Smooth muscle cell (in vitro differentiated cells): Measurements from ENCODE around the gene BATF3. TPM values are rescaled to one million over a fixed set of nuclear protein-coding genes. Genes with fewer than 3 reads are reported as not detected.

ENCODE experiments used
- DNase-seq: peaks from one replicate; lab custom pipeline; 2025; ENCODE audit not compliant: unreplicated experiment; lab: John Stamatoyannopoulos, UW
- H2AFZ ChIP-seq: fragments of 200-600 bp; sonication (generic); 2 replicates; pipeline ENCODE4 v1.6.0; 2016; ENCODE audit warnings: antibody characterized with exemption, low read depth, mild to moderate bottlenecking
- H3F3A ChIP-seq: fragments of 200-600 bp; sonication (generic); 2 replicates; pipeline ENCODE4 v1.6.0; 2017; ENCODE audit warnings: antibody characterized with exemption, low read depth
- H3K27ac ChIP-seq: fragments of 200-600 bp; sonication (generic); 2 replicates; pipeline ENCODE4 v1.5.1; 2016; ENCODE audit warnings: low read depth, mild to moderate bottlenecking
- H3K27me3 ChIP-seq: fragments of 200-600 bp; sonication (generic); 2 replicates; pipeline ENCODE4 v1.6.1; 2016; ENCODE audit warnings: low read depth, mild to moderate bottlenecking
- H3K36me3 ChIP-seq: fragments of 200-600 bp; sonication (generic); 2 replicates; pipeline ENCODE4 v1.5.1; 2016; ENCODE audit warnings: low read depth
- H3K4me1 ChIP-seq: fragments of 200-600 bp; sonication (generic); 2 replicates; pipeline ENCODE4 v1.5.1; 2016; ENCODE audit warnings: low read depth
- H3K4me2 ChIP-seq: fragments of 200-600 bp; sonication (generic); 2 replicates; pipeline ENCODE4 v1.6.0; 2016; ENCODE audit warnings: mild to moderate bottlenecking
- H3K4me3 ChIP-seq: fragments of 200-600 bp; sonication (generic); 2 replicates; pipeline ENCODE4 v1.5.1; 2016; ENCODE audit warnings: mild to moderate bottlenecking
- H3K79me2 ChIP-seq: fragments of 200-600 bp; sonication (generic); 2 replicates; pipeline ENCODE4 v1.6.0; 2016; ENCODE audit warnings: low read depth, mild to moderate bottlenecking
- H3K9ac ChIP-seq: fragments of 200-600 bp; sonication (generic); 2 replicates; pipeline ENCODE4 v1.6.0; 2016; ENCODE audit warnings: low read depth
- H3K9me3 ChIP-seq: fragments of 200-600 bp; sonication (generic); replicated peaks from 2 replicates; pipeline ENCODE4 v1.5.1; 2016; ENCODE audit warnings: low read depth
- H4K20me1 ChIP-seq: fragments of 200-600 bp; sonication (generic); 2 replicates; pipeline ENCODE4 v1.6.0; 2016; ENCODE audit warnings: low read depth
- CTCF ChIP-seq: fragments of 200-600 bp; sonication (generic); IDR thresholded peaks from 2 replicates; pipeline ENCODE4 v1.5.1; 2017; ENCODE audit warnings: borderline replicate concordance, mild to moderate bottlenecking, antibody characterized with exemption; ENCODE audit not compliant: insufficient read depth, poor library complexity, severe bottlenecking
- WGBS: methylation state at CpG from one replicate; pipeline ENCODE4 v1.1.7; 2016; ENCODE audit warnings: low lambda C conversion rate; 5-methylcytosine and 5-hydroxymethylcytosine counted together
- polyA plus RNA-seq: library from polyadenylated mRNA; unstranded; fragments of >200 nt; fragmentation: Nextera tagmentation; extraction: Ambion mirVana; gene quantifications from 2 replicates; pipeline ENCODE4 v1.2.1, GENCODE V29; 2016
- total RNA-seq: library from RNA; depleted of rRNA; stranded (reverse); fragments of >200 nt; gene quantifications from 2 replicates; pipeline ENCODE4 v1.2.3, GENCODE V29; 2014

Gene BATF3
- total and polyA plus RNA-seq, 2 experiments from 2014 or later: 5.8 to 11.5 TPM

DNA sequence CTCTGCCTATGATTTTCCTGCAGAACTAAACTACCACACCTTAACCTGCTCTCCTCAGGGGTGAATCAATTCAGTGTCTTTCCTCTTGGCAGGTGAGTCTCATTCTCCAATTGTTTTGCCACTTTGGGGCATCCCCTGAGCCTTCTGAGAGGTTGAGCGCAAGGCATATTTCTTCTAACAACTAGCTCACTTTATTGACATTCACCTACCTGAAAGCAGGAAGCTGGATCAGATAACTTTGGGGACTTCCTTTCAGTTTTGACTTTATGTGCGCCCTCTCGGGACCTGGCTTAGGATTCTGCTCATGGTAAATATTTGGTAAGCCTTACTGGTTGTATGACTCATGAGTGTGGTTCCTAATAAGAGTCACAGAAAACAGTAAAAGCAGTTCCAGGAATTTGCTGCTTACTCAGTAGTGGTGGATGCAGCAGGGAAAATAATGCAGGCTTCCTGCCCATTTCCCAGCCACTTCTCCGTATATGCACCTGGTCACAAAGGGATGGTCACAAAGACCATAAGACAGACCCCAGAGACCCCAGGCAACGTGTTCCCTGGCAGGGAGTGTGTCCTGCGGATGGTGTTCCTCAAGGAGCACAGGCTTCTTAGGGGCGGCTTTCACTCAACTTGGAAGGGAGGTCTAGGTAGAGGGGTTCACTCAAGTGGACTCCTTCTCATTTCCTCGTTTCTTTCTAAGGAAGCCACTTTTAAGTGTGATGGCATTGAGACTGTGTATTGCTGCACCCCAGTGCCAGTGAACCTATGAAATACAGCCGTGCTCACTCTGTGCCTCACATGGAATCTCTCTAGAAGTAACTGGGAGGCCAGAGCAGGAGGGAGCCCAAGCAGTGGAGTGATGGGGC lies 22.0 kb upstream of the BATF3 start:
- no peak overlapping the region for H3K27ac ChIP-seq
- no peaks in the 10 kb centered on the region for H3K4me1 ChIP-seq
- WGBS: 68% methylated on average over 9 of the region's 9 CpGs
- no peak overlapping the region for H2AFZ ChIP-seq
- H3K27me3 ChIP-seq: peaks cover 7% of the 10 kb centered on the region
- H3K79me2 ChIP-seq: no peaks in the 10 kb centered on the region
- H3F3A ChIP-seq: no peaks in the 10 kb centered on the region
- H3K9ac ChIP-seq: no peak overlapping the region
- H3K4me3 ChIP-seq: peak overlapping the region; percentile 15
- TF ChIP-seq CTCF: no peak
- no peaks in the 10 kb centered on the region for H4K20me1 ChIP-seq
- DNase-seq: no peak
- no peaks in the 10 kb centered on the region for H3K36me3 ChIP-seq
- no peaks in the 10 kb centered on the region for H3K9me3 ChIP-seq
- peak overlapping the region; percentile 57 for H3K4me2 ChIP-seq

DNA sequence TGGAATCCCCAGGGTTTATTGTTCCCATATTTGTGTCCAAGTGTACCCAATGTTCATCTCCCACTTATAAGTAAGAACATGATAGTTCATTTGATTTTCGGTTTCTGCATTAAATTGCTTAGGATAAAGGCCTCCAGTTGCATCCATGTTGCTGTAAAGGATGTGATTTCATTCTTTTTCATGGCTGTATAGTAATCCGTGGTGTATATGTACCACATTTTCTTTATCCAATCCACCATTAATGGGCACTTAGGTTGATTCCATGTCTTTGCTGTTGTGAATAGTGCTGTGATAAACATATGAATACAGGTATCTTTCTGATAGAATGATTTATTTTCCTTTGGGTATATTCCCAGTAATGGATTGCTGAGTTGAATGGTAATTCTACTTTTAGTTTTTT lies 20.0 kb upstream of the BATF3 start:
- H3K27ac ChIP-seq: no peak overlapping the region
- no peaks in the 10 kb centered on the region for H4K20me1 ChIP-seq
- H3K36me3 ChIP-seq: no peaks in the 10 kb centered on the region
- no peaks in the 10 kb centered on the region for H3F3A ChIP-seq
- H3K4me3 ChIP-seq: no peak overlapping the region
- H3K9me3 ChIP-seq: no peaks in the 10 kb centered on the region
- H3K4me2 ChIP-seq: no peak overlapping the region
- no peak for TF ChIP-seq CTCF
- H3K4me1 ChIP-seq: no peaks in the 10 kb centered on the region
- no peaks in the 10 kb centered on the region for H3K79me2 ChIP-seq
- peaks cover 7% of the 10 kb centered on the region for H3K27me3 ChIP-seq
- WGBS: 94% methylated on average over 2 of the region's 2 CpGs
- no peak overlapping the region for H2AFZ ChIP-seq
- no peak overlapping the region for H3K9ac ChIP-seq
- DNase-seq: no peak

GRCh38 chr1:212718499-212718898 lies 18.9 kb upstream of the BATF3 start:
- no peak for DNase-seq
- H3K79me2 ChIP-seq: no peaks in the 10 kb centered on the region
- 45% methylated on average over 4 of the region's 4 CpGs for WGBS
- no peak overlapping the region for H2AFZ ChIP-seq
- H3K4me2 ChIP-seq: no peak overlapping the region
- no peak for TF ChIP-seq CTCF
- no peaks in the 10 kb centered on the region for H4K20me1 ChIP-seq
- H3K4me3 ChIP-seq: no peak overlapping the region
- no peaks in the 10 kb centered on the region for H3K9me3 ChIP-seq
- no peaks in the 10 kb centered on the region for H3K36me3 ChIP-seq
- H3F3A ChIP-seq: no peaks in the 10 kb centered on the region
- no peak overlapping the region for H3K9ac ChIP-seq
- H3K27me3 ChIP-seq: peaks cover 7% of the 10 kb centered on the region
- no peaks in the 10 kb centered on the region for H3K4me1 ChIP-seq
- no peak overlapping the region for H3K27ac ChIP-seq

DNA sequence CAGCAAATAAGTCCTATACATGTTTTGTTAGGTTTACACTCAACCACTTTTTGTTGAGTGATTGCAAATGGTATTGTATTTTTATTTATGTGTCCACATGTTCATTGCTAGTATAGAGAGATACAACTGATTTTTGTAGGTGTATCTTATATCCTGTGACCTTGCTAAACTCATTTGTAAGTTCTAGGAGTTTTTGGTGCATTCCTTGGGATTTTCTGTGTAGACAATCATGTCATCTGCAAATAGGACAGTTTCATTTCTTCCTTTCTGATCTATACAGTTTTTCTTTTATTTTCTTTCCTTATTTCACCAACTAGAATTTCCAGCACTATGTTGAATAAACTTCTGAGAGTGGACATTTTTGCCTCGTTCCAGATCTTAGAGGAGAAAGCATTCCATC lies 16.5 kb upstream of the BATF3 start:
- Histone ChIP-seq H3K27me3 (peaks cover 7% of the 10 kb centered on the region), H3K4me3 (no peak overlapping the region), H2AFZ (no peak overlapping the region), H3K79me2 (no peaks in the 10 kb centered on the region), H3K4me1 (peaks cover 11% of the 10 kb centered on the region), H3K27ac (no peak overlapping the region), H4K20me1 (no peaks in the 10 kb centered on the region), H3K9me3 (no peaks in the 10 kb centered on the region), H3K36me3 (no peaks in the 10 kb centered on the region), H3F3A (peaks cover 4% of the 10 kb centered on the region), H3K4me2 (no peak overlapping the region), H3K9ac (no peak overlapping the region)
- TF ChIP-seq CTCF: no peak
- 61% methylated on average over 1 of the region's 1 CpG for WGBS
- DNase-seq: no peak
